Activated B cell treated with CpG ODN at 0.5 μM for 24 hours (primary cell): ENCODE measurements around the gene FAM151A. TPM values are rescaled to one million over a fixed set of nuclear protein-coding genes. Genes with fewer than 3 reads are reported as not detected.

Source experiments
- ATAC-seq: fragments of 200-7000 bp; cut with Tn5 transposase; one replicate; pipeline ENCODE4 v1.10.0; 2021; ENCODE audit warnings: low read depth, mild to moderate bottlenecking, moderate library complexity
- CTCF ChIA-PET: fragments of 350-600 bp; sonication (Branson Sonifier 250); formaldehyde crosslinking; loops from one replicate; lab custom pipeline; 2021; ENCODE audit warnings: antibody characterized with exemption; lab: Charles Lee
- POLR2A ChIA-PET: fragments of 350-600 bp; sonication (Branson Sonifier 250); formaldehyde crosslinking; loops from one replicate; lab custom pipeline; 2021; ENCODE audit warnings: antibody characterized with exemption; lab: Charles Lee
- DNase-seq: peaks from one replicate; pipeline ENCODE4 v3.0.0; 2022
- H3K27ac Mint-ChIP-seq: one replicate; pipeline ENCODE4 v1.8.0; 2020; ENCODE audit warnings: mixed read lengths
- H3K27me3 Mint-ChIP-seq: one replicate; pipeline ENCODE4 v1.8.0; 2021; ENCODE audit warnings: mixed read lengths
- H3K36me3 Mint-ChIP-seq: one replicate; pipeline ENCODE4 v1.8.0; 2021; ENCODE audit warnings: low read depth, mixed read lengths
- H3K4me1 Mint-ChIP-seq: one replicate; pipeline ENCODE4 v1.8.0; 2021; ENCODE audit warnings: mixed read lengths
- H3K4me3 Mint-ChIP-seq: one replicate; pipeline ENCODE4 v1.8.0; 2020; ENCODE audit warnings: mild to moderate bottlenecking, mixed read lengths
- H3K9me3 Mint-ChIP-seq: one replicate; pipeline ENCODE4 v1.8.0; 2020; ENCODE audit warnings: mixed read lengths
- intact Hi-C: fragments of 100-400 bp; cut with micrococcal nuclease; formaldehyde crosslinking; loops from one replicate; pipeline ENCODE4 v1.15.1; 2024
- total RNA-seq: library from RNA; stranded (reverse); gene quantifications from 2 replicates; pipeline ENCODE4 v1.2.3, GENCODE V29; 2022
- TF ChIP-seq, protein P1 (sequence below): fragments of 200-600 bp; IDR thresholded peaks from one replicate; pipeline ENCODE4 v1.8.0; 2022; ENCODE audit warnings: antibody characterized with exemption, mild to moderate bottlenecking

The FAM151A gene
- total RNA-seq, 1 donor from 2014 or later = not detected

- no peak for ATAC-seq
- DNase-seq = no peak
Observed at GRCh38 chr1:54627196-54627595, 3.9 kb upstream of the FAM151A start.

GRCh38 chr1:54624466-54625464, 1.4 kb upstream of the FAM151A start:
- ATAC-seq (no peak), DNase-seq (no peak)
- intact Hi-C loops = no loop called here
- POLR2A ChIA-PET = no interaction called here
- Mint-ChIP-seq H3K36me3 (no peaks in the 10 kb centered on the region), H3K4me1 (no peaks in the 10 kb centered on the region), H3K27me3 (peaks cover 4% of the 10 kb centered on the region), H3K9me3 (no peaks in the 10 kb centered on the region), H3K4me3 (no peak overlapping the region), H3K27ac (no peak overlapping the region)
- CTCF ChIA-PET = no interaction called here
- TF ChIP-seq, protein P1, sequence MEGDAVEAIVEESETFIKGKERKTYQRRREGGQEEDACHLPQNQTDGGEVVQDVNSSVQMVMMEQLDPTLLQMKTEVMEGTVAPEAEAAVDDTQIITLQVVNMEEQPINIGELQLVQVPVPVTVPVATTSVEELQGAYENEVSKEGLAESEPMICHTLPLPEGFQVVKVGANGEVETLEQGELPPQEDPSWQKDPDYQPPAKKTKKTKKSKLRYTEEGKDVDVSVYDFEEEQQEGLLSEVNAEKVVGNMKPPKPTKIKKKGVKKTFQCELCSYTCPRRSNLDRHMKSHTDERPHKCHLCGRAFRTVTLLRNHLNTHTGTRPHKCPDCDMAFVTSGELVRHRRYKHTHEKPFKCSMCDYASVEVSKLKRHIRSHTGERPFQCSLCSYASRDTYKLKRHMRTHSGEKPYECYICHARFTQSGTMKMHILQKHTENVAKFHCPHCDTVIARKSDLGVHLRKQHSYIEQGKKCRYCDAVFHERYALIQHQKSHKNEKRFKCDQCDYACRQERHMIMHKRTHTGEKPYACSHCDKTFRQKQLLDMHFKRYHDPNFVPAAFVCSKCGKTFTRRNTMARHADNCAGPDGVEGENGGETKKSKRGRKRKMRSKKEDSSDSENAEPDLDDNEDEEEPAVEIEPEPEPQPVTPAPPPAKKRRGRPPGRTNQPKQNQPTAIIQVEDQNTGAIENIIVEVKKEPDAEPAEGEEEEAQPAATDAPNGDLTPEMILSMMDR = no peak

More at GRCh38 chr1:54627196-54627595, 3.9 kb upstream of the FAM151A start:
- Mint-ChIP-seq H3K9me3 (no peaks in the 10 kb centered on the region), H3K4me1 (no peaks in the 10 kb centered on the region), H3K4me3 (no peak overlapping the region), H3K27ac (no peak overlapping the region), H3K27me3 (peaks cover 2% of the 10 kb centered on the region), H3K36me3 (no peaks in the 10 kb centered on the region)
- TF ChIP-seq, protein P1 = no peak
- intact Hi-C loops = no loop called here
- CTCF ChIA-PET = no interaction called here
- POLR2A ChIA-PET = interaction anchor here (0.5 kb wide), 1 partner anchor 1928 kb away, joined by 4 read pairs; no protein-coding TSS in a partner anchor

GRCh38 chr1:54619749-54620148, 3.6 kb downstream of the FAM151A start:
- Mint-ChIP-seq H3K4me1 (no peaks in the 10 kb centered on the region), H3K27me3 (peaks cover 4% of the 10 kb centered on the region), H3K4me3 (no peak overlapping the region), H3K27ac (no peak overlapping the region), H3K9me3 (no peaks in the 10 kb centered on the region), H3K36me3 (no peaks in the 10 kb centered on the region)
- no peak for ATAC-seq
- no peak for DNase-seq
- intact Hi-C loops = no loop called here
- ChIA-PET CTCF (no interaction called here), POLR2A (no interaction called here)
- TF ChIP-seq, protein P1 = no peak

DNA sequence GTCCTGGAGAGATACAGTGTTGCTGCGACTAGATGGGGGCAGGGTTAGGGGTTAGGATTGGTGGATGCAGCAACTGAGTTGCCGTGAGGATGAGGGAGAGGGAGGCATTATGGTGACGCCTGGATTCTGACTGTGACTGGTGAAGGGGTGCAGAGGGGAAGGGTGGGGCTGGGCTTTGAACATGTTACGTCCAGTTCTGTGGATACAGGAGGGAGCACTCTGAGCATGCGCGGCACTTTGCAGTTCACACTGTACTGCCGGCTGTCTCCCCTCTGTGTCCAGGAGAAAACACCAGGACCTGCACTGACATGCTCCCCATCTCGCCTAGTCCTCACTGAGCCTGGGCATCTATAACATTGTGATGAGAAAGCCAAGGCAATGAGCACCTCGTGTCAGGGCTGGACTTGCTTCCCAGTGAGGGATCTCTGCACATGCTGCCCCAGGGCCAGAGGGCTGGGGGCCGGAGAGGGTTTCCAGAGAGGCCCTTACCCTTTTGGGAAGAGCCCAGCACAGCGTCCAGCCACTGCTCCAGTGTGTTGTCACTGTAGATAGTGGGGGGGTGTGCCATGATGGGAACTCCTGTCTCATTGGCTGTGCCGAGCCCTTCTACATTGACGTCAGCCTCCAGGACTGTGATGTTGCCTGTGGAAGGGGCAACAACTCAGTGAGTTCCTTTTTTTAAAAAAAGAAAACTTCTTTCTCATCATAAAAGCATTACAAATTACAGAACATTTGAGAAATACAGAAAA, 7.6 kb downstream of the FAM151A start:
- TF ChIP-seq, protein P1 = no peak
- Mint-ChIP-seq H3K27me3 (no peaks in the 10 kb centered on the region), H3K27ac (no peak overlapping the region), H3K9me3 (no peaks in the 10 kb centered on the region), H3K36me3 (no peaks in the 10 kb centered on the region), H3K4me3 (no peak overlapping the region), H3K4me1 (no peaks in the 10 kb centered on the region)
- ChIA-PET POLR2A (no interaction called here), CTCF (no interaction called here)
- intact Hi-C loops = no loop called here
- ATAC-seq (no peak), DNase-seq (no peak)

DNA sequence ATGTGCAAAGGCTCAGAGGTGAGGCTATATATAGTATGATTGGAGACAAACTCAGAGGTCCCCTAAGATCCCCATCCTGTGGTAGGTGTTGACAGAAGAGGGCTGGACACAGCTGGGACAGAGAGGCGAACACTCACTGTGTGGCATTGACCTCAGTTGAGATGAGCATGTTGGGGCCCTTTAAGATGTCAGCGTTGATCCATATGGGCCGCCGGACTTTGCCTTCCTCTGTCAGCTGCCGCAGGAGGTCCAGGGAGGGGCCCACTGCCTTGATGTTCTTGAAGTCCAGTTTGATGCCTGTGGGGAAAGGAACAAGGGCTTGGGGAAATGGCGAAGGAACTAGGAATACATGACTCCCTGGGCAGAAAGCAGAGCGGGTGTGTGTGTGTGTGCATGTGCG, 8.8 kb downstream of the FAM151A start:
- TF ChIP-seq, protein P1 = no peak
- CTCF ChIA-PET = no interaction called here
- H3K9me3 Mint-ChIP-seq = no peaks in the 10 kb centered on the region

More for the DNA sequence above, 8.8 kb downstream of the FAM151A start:
- DNase-seq (no peak), ATAC-seq (no peak)
- H3K27ac Mint-ChIP-seq = no peak overlapping the region
- no peaks in the 10 kb centered on the region for H3K27me3 Mint-ChIP-seq
- no peaks in the 10 kb centered on the region for H3K4me1 Mint-ChIP-seq
- intact Hi-C loops = no loop called here
- H3K36me3 Mint-ChIP-seq = no peaks in the 10 kb centered on the region
- H3K4me3 Mint-ChIP-seq = no peak overlapping the region
- POLR2A ChIA-PET = no interaction called here
